GM23248 (cell line): ENCODE results near the gene LAMA5.

Experiments
- EZH2 ChIP-seq: fragments of 200-600 bp; sonication (generic); IDR thresholded peaks from 2 replicates; pipeline ENCODE4 v1.6.1; 2018; ENCODE audit warnings: antibody characterized with exemption, mild to moderate bottlenecking; ENCODE audit not compliant: insufficient read depth, poor library complexity, severe bottlenecking
- EZH2phosphoT487 ChIP-seq: fragments of 200-600 bp; sonication (generic); IDR thresholded peaks from 2 replicates; pipeline ENCODE4 v1.6.1; 2018; ENCODE audit warnings: antibody characterized with exemption, moderate library complexity, mild to moderate bottlenecking, low read depth; ENCODE audit not compliant: insufficient read depth

DNA sequence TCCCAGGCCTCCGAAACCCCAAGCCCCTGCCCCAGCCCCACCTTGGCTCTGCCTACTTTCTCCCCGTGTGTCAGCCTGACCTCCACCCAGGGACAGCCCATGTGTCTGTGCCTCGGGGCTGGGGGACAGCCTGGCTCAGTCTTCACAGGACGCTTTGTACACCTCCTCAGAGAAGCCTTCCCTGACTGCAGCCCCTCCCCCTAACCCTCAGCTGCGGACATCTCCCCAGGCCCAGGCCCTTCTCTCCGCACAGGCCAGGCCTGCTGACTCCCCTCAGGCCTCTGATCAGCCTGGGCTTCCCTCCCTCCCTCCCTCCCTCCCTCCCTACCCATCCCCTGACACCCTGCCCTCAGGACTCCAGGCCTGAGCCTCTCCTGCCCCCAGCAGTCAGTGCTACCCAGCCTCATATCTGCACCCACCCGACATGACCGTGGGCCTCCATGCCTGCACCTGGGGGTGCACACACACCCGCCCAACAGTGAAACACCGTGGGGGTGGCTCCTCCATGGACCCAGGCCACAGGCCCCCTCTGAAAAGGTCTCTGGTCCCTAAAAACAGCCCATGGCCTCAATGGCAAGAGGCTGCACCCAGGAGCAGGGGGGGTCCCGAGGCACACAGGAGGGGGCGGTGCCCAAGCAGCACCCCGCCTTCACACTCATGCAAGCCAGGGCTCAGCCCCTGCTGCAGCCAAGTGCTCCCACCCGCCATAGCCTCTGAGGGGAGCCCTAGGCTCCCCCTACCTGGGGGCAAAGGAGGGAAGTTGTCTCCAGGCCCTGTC lies 12.9 kb downstream of the LAMA5 start:
- TF ChIP-seq EZH2phosphoT487 (no peak), EZH2 (no peak)
